ENCODE measurements around the gene ZNF273.
A peak's percentile ranks its signal among the peaks of the same experiment; 100 is the strongest.
"Not testable (repeated sequence)": the region's sequence is repeated elsewhere in the genome, so short reads cannot be mapped to it uniquely, and the experiment has no call there.

ZNF273 gene

DNA sequence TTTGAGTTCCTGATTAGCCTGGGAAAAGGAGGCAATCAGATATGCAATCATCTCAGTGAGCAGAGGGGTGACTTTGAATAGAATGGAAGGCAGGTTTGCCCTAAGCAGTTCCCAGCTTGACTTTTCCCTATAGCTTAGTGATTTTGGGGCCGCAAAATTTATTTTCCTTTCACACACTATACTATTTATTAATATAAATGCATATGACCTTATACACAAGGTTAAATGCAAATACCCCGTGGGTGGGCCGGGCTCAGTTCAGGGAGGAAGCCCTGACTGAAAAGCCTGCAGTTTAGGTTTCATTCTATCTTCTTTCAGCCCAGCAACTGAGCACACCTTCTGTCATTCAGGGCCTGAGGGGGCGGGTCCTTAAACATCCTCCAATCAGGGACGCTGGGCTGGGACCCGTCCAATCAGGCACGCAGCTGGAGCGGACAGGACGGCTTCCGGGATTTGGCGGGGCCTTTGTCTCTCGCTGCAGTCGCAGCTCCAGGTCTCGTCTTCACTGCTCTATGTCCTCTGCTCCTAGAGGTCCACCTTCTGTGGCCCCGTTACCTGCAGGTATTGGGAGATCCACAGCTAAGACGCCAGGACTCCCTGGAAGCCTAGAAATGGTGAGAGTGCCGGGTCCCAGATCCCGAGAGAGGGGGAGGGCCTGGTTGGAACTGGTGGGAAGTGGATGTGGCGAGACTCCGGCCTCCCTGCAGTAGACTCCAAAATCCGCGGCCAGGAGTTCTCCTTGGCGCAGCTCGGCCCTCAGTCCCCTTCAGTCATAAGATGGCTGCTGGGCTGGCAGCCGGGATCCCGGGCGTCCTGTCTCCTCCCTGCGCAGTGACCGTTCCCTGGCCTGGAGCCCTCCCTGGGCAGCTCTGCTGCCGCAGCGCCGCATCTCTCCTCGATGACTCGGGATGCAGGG lies at the start of gene ZNF273:
Gene ZNF273 (plus strand): TSS at position 468 of the 916 bp plus-strand sequence. CDS start 45 bp downstream, at position 513.
- peak; percentile 84 for DNase-seq (ENCODE audit: low read depth)

DNA sequence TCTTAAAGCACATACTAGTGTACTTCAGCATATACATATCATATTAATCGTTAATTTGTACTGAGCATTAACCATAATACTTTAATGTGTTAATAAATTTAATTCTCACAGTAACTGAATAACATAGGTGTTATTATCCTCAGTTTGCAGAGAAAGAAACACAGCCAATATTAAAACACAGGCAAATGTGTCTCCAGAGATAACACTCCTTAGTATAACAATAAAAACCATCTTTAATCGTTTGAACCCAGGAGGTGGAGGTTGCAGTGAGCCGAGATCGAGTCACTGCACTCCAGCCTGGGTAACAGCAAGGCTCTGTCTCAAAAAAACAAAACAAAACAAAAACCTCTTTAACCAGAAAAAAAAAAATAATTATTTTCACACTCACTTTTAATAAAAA lies 49.4 kb upstream of the ZNF273 start:
- DNase-seq (ENCODE audit: low read depth) = no peak

DNA sequence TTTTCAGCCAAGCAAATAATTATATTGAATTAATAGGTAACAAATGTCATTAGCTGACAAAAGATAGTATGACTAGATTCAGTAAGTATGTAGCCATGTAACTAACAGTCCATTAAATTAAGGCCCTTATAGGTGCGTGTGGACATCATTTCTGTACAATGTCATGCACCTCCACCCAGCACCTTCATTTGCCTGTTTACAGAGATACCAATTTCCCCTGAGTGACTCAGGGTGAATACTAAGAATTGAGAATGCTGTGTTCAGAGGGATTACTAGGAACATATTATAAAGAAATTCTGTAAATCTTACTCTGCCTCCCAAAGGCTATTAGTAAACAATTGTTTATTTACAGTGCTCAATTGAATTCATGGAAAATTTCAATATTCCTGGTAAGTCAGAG lies 48.1 kb upstream of the ZNF273 start:
- DNase-seq (ENCODE audit: low read depth) = no peak

DNA sequence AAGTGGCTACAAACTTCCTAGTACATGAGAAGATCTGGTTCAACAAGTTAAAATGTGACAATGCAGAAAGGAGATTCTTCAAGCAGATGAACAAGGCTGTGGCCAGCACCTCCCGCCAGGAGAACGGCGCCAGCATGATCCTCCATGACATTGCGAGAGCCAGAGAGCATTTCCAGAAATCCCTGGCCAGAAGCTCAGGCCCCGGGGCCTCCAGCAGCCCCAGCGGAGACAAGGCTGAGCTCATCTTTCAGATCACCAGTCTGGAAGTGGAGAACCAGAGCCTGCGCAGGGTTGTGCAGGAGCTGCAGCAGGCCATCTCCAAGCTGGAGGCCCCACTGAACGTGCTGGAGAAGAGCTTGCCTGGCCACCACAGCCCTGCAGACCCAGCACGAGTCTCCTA lies 40.1 kb upstream of the ZNF273 start:
- DNase-seq (ENCODE audit: low read depth) = no peak

DNA sequence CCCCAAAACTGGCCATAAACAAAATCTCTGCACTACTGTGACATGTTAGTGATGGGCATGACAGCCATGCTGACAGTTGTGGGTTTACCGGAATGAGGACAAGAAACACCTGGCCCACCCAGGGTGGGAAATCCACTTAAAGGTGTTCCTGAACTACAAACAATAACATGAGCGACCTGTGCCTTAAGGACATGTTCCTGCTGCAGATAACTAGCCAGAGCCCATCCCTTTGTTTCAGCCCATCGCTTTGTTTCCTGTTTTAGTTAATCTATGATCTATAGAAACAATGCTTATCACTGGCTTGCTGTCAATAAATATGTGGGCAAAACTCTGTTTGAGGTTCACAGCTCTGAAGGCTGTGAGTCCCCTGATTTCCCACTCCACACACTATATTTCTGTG lies 39.5 kb upstream of the ZNF273 start:
- DNase-seq (ENCODE audit: low read depth) = not testable (repeated sequence)

DNA sequence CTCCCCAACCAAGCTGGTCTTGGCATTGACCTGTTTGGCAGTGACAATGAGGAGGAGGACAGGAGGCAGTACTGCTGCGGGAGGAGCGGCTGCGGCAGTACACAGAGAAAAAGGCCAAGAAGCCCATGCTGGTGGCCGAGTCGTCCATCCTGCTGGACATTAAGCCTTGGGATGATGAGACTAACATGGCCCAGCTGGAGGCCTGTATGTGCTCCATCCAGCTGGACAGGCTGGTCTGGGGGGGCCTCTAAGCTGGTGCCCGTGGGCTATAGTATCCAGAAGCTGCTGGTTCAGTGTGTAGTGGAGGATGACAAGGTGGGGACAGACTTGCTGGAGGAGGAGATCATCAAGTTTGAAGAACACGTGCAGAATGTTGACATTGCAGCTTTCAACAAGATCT lies 39.1 kb upstream of the ZNF273 start:
- no peak for DNase-seq (ENCODE audit: low read depth)

DNA sequence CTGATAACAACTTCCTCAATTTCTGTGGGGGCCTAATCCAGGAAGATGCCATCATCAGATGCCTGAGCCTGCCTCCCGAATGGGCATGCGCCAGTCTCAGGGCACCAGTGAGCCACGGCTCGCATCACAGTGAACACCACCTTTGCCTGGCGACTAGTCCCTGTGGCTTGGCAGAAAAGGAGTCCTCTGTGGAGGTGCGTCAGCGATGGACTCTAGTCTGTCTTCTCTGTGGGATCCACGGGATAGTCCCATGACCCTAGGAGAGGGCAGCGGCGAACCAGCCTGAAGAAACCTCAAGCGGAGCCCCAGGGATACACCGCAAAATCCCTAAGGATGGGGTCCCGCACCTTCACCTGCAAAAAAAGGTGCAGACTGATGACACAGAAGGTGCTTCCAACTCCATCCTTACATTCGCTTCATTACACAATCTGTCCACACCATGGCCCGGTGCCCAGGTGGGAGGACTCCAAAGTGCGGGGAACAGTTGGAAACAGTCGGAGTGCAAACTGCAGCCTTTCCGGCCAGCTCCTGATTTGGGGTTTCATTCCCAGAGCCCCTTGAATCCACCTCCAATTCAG lies 35.1 kb upstream of the ZNF273 start:
- DNase-seq (ENCODE audit: low read depth) = no peak

DNA sequence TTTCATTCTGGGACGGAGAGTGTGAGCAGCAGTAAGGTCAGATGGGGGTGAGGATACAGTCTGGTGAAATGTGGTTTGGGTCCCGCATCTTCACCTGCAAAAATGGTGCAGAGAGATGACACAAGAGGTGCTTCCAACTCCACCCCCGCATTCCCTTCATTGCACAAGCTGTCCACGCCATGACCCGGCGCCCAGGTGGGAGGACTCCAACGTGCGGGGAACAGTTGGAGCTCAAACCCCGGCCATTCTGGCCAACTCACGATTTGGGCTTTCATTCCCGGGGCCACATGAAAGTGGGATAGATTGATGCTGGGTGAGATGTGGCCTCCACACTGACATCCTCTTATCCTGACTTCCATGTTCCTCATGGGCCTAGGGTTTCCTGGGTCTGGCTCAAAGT lies 34.6 kb upstream of the ZNF273 start:
- no peak for DNase-seq (ENCODE audit: low read depth)

DNA sequence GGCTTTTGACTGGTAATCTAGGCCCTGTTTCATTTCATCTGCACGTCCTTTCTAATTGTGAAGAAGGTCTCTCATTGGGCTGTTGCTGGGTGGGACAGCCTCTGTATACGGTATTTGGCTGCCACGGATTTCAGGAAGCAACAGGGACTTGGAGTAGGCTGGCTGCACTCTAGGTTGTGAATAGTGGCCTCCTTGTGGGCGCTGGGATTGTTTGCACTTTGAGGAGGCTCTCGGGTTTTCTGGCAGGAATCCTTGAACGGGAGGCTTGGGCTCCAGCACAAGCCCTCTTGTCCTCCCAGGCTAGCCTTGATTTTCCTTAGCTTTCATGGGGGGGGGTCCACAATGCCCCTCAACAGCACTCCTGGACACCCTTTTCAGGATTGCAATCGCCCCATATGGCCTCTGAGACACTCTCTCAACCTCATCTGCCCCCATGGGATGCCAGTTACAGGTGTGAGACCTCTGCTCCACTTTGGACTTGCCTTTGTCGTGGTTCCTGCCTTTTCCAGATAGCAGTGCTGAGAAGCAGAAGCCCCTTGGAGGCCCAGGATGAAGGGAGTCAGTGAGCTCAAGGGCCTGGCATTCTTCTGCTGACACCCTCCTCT lies 33.9 kb upstream of the ZNF273 start:
- DNase-seq (ENCODE audit: low read depth) = no peak

DNA sequence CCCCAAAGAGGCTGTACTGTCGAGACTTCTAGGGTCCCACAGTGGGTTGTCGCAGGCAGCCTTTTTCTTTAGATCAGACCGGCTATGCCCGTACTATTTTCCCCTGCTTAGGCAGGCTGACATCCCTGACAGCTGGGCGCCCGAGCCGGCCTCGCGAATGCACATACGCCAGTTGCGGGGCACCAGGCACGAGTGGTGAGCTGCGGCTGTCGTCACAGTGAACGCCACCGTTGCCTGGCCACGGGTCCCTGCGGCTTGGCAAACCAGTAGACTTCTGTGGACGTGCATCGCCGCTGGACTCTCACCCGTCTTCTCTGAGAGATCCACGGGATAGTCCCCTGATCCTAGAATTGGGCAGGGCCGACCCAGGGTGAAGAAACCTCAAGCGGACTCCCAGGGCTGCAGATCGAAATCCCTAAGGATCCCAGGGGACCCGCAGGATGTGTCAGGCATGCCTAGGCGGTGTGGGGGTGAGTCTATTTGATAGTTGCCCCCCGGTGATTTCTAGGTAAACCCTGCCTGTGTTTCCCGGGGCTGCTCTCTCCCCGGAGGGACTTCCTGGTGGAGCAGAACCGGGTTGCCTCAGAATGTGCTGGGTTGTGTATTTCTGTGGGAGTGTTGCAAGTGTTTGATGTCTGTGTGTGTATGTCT lies 33.0 kb upstream of the ZNF273 start:
- DNase-seq (ENCODE audit: low read depth) = no peak

DNA sequence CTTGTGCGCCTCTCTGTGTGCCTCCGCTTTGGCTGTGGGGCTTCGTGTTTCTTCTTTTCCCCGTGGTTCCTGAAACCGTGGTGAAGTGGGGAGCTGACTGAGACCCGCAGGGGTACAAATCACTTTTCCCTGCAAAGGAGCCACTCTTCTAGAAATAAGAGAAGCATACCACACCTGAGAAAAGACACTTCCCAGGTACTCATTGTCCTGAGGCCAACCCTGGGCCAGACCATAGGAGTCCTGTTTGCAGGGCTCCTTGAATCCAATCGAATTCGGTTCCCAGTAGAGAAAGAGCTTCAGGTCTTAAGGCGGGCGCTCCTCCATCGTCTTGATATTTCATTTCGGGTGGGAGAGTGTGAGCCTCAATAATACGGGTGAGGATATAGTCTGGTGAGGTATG lies 32.4 kb upstream of the ZNF273 start:
- DNase-seq (ENCODE audit: low read depth) = no peak

DNA sequence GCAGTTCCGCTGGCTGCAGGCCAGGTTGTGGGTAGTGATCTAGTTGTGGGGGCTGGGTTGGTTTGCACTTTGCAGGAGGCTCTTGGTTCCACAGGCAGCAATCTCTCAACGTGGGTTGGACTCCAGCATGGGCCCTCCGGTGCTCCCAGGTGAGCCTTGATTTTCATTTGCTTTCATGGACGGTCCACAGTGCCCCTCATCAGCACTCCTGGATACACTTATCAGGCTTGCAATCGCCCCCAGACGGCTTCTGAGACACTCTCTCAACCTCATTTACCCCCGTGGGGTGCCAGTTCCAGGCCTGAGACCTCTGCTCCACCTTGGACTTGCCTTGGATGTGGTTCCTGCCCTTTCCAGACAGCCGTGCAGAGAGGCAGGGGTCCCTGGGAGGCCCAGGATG lies 31.3 kb upstream of the ZNF273 start:
- DNase-seq (ENCODE audit: low read depth) = no peak

DNA sequence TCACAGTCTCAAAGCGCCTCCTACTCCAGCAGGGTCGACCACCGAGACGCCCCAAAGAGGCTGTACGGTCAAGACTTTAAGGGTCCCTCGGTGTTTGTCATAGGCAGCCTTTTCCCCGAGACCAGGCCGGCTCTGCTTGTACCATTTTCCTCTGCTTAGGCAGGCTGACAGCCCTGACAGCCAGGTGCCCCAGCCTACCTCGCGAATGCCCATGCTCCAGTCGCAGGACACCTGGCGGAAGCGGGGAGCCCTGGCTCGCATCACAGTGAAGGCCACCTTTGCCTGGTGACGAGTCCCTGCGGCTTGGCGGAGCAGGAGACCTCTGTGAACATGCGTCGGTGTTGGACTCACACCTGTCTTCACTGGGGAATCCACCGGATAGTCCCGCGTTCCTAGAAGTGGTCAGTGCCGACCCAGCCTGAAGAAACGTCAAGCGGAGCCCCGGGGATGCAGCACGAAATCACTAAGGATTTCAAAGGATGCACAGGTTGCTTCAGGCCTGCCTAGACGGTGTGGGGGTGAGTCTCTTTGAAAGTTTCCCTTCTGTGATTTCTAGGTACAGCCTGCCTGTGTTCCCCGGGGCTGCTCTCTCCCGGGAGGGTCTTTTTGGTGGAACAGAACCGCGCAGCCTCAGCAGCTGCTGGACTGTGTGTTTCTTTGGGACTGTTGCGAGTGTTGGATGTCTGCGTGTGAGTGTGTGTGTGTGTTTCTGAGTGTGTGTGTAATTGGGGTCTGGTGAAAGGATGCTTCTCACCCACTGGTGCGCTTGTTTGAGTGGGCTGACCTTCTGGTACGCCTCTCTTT lies 30.5 kb upstream of the ZNF273 start:
- no peak for DNase-seq (ENCODE audit: low read depth)

DNA sequence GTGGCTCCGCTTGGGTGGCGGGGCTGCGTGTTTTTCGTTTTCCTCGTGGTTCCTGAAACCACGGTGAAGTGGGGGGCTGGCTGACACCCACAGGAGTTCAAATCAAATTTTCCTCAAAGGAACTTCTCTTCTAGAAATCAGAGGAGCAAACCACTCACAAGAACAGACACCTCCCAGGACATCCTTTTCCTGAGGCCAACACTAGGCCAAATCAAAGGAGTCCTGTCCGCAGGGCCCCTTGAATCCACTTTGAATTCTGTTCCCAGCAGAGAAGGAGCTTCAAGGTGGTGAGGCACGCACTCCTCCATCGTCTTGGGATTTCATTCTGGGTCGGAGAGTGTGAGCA lies 29.9 kb upstream of the ZNF273 start:
- DNase-seq (ENCODE audit: low read depth) = no peak

DNA sequence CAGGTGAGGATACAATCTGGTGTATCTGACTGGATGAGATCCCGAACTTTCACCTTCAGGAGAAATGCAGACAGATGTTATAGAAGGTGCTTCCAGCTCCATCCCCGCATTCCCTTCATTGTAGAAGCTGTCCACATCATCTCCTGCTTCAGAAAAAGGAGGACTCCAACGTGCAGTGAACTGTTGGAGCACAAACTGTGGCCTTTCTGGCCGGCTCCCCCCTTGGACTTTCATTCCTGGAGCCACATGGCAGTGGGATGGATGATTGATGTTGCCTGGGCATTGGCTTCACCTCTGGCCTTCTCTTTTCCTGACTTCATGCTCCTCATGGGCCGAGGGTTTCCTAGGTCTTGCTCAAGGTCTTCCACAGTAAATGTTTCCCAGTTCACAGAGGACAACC lies 29.6 kb upstream of the ZNF273 start:
- DNase-seq (ENCODE audit: low read depth) = no peak

DNA sequence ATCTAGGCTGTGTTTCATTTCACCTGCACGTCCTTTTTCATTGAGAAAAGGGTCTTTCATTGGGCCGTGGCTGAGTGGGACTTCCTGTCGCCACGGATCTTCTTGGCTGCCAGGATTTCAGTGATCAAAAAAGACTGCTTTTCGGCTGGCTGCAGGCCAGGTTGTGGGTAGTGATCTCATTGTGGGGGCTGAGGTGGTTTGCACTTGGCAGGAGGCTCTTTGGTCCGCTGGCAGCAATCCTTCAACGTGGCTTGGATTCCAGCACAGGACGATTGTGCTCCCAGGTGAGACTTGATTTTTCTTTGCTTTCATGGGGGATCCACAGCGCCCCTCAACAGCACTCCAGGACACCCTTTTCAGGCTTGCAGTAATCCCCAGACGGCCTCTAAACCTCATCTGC lies 29.0 kb upstream of the ZNF273 start:
- DNase-seq (ENCODE audit: low read depth) = no peak

DNA sequence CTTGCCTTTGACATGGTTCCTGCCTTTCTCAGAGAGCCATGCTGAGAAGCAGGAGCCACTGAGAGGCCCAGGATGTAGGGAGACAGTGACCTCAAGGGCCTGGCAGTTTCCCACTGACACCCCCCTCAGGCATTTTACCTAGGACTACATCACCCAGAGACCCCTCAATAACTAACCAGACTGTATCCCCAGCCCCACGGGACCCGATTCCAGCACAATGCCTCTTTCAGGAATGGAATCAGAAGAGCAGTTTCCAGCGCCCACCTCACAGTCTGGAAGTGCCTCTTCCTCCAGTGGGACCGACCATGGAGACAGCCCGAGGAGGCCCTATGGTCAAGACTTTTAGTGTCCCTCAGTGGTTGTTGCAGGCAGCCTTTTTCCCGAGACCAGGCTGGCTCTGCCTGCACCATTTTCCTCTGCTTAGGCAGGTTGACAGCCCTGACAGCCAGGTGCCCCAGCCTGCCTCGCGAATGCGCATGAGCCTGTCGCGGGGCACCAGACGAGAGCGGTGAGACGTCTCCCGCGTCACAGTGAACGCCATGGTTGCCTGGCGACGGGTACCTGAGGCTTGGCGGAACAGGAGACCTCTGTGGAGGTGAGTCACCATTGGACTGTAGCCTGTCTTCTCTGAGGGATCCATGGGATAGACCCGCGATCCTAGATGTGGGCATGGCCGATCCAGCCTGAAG lies 28.4 kb upstream of the ZNF273 start:
- no peak for DNase-seq (ENCODE audit: low read depth)

DNA sequence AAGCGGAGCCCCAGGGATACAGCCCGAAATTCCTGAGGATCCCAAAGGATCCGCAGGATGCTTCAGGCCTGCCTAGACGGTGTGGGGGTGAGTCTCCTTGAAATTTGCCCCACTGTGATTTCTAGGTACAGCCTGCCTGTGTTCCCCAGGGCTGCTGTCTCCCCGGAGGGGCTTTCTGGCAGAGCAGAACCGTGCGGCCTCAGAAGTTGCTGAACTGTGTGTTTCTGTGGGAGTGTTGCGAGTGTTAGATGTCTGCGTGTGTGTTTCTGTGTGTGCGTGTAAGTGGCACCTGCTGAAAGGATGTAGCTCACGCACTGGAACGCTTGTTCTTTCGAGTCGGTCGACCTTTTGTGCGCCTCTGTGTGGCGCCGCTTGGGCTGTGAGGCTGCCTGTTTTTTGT lies 27.8 kb upstream of the ZNF273 start:
- DNase-seq (ENCODE audit: low read depth) = no peak

DNA sequence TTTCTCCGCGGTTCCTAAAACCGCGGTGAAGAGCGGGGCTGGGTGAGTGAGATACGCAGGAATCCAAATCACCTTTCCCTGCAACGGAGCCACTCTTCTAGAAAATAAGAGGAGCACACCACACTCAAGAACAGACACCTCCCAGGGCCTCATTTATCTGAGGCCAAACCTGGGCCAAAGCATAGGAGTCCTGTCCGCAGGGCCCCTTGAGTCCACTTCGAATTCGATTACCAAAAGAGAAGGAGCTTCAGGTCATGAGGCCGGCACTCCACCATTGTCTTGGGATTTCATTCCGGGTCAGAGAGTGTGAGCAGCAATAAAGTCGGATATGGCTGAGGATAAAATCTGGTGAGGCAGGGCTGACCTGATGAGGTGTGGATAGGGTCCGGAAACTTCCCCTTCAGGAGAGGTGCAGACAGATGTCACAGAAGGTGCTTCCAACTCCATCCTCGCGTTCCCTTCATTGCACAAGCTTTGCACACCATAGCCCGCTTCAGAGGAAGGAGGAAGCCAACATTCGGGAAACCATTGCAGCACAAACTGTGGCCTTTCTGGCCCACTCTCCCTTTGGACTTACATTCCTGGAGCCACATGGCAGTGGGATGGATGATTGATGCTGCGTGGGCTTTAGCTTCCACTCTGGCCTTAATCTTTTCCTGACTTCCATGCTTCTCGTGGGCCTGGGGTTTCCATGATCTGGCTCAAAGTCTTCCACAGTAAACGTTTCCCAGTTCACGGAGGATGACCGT lies 27.2 kb upstream of the ZNF273 start:
- DNase-seq (ENCODE audit: low read depth) = no peak

DNA sequence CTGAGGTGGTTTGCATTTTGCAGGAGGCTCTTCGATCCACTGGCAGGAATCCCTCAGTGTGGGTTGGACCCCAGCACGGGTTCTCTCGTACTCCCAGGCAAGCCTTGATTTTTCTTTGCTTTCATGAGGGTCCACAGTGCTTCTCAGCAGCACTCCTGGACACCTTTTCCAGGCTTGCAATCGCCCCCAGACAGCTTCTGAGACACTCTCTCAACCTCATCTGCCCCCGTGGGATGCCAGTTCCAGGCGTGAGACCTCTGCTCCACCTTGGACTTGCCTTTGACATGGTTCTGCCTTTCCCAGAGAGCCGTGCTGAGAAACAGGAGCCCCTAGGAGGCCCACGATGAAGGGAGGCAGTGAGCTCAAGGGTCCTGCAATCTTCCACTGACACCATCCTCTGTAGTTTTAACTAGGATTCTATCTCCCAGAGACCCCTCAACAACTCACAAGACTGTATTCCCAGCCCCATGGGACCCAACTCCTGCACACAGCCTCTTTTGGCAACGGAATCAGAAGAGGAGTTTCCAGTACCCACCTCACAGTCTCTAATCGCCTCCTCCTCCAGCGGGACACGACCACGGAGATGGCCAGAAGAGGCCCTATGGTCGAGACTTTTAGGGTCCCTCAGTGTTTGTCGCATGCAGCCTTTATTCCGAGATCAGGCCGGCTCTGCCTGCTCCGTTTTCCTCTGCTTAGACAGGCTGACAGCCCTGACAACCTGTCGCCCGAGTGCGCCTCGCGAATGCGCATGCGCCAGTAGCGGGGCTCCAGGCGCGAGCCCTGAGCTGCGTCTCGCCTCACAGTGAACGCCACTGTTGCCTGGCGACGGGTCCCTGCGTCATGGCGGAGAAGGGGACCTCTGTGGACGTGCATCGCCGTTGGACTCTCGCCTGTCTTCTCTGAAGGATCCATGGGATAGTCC lies 26.0 kb upstream of the ZNF273 start:
- peak; percentile 71 for DNase-seq (ENCODE audit: low read depth)
